Breast epithelium (tissue), 3 donors: ENCODE results near the gene AVPR1B.

Experiments used
- POLR2A ChIP-seq: fragments of 450-650 bp; IDR thresholded peaks from one replicate; pipeline ENCODE4 v1.6.1; 2016; ENCODE audit warnings: antibody characterized with exemption, mild to moderate bottlenecking, moderate library complexity
- POLR2AphosphoS5 ChIP-seq, 3 donors: sonication (generic); formaldehyde crosslinking; IDR thresholded peaks; one replicate each; pipeline ENCODE4 v1.6.1; 2017; ENCODE audit warnings: antibody characterized with exemption in 3 of 3
- TF ChIP-seq, protein P1 (sequence below), 3 donors: fragments of 450-650 bp; IDR thresholded peaks; one replicate each; pipeline ENCODE4 v1.5.1; 2016 to 2017; ENCODE audit warnings: antibody characterized with exemption in 3 of 3, mild to moderate bottlenecking in 3 of 3, moderate library complexity in 3 of 3

- TF ChIP-seq, protein P1, sequence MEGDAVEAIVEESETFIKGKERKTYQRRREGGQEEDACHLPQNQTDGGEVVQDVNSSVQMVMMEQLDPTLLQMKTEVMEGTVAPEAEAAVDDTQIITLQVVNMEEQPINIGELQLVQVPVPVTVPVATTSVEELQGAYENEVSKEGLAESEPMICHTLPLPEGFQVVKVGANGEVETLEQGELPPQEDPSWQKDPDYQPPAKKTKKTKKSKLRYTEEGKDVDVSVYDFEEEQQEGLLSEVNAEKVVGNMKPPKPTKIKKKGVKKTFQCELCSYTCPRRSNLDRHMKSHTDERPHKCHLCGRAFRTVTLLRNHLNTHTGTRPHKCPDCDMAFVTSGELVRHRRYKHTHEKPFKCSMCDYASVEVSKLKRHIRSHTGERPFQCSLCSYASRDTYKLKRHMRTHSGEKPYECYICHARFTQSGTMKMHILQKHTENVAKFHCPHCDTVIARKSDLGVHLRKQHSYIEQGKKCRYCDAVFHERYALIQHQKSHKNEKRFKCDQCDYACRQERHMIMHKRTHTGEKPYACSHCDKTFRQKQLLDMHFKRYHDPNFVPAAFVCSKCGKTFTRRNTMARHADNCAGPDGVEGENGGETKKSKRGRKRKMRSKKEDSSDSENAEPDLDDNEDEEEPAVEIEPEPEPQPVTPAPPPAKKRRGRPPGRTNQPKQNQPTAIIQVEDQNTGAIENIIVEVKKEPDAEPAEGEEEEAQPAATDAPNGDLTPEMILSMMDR (IDR thresholded peaks at IDR 0.05): no peak
- TF ChIP-seq POLR2A (no peak), POLR2AphosphoS5 (IDR thresholded peaks at IDR 0.05) (no peak)
Measured at GRCh38 chr1:206144605-206145004, 27.4 kb upstream of the AVPR1B start.
